Tibial nerve (tissue), 3 donors: ENCODE results near the gene CABLES1.

Experiments
- CTCF ChIP-seq, 5 experiments: fragments of 200-600 bp in 3 of 5; fragments of 450-650 bp in 2 of 5; sonication (generic) in 3 of 5; IDR thresholded peaks; one replicate each; pipeline ENCODE4 v1.5.1; 2016 to 2019; ENCODE audit warnings: antibody characterized with exemption in 5 of 5, mild to moderate bottlenecking in 3 of 5, moderate library complexity in 2 of 5
- POLR2A ChIP-seq, 2 donors: fragments of 450-650 bp; IDR thresholded peaks; one replicate each; pipeline ENCODE4 v1.6.1; 2017; ENCODE audit warnings: antibody characterized with exemption in 2 of 2, mild to moderate bottlenecking in 2 of 2, moderate library complexity in 2 of 2

GRCh38 chr18:23238152-23238531, 102.9 kb downstream of the CABLES1 start:
- TF ChIP-seq POLR2A (IDR thresholded peaks at IDR 0.05) (no peak), CTCF (IDR thresholded peaks at IDR 0.05) (no peak)
